Endometrium (tissue), 2 donors: Measurements from ENCODE around the gene CAPN13.

Experiments
- FAIRE-seq: peaks from 2 replicates; lab custom pipeline; 2012; peaks lifted over from hg19 to GRCh38; lab: Jason Lieb, UNC
- donor health status: control.
- donor health status: control.

Gene CAPN13

GRCh38 chr2:30729031-30729430 is 78.2 kb downstream of the CAPN13 start:
- no peak for FAIRE-seq

GRCh38 chr2:30722936-30723725 is 84.1 kb downstream of the CAPN13 start:
- no peak for FAIRE-seq

GRCh38 chr2:30721668-30722647 is 85.3 kb downstream of the CAPN13 start:
- FAIRE-seq = no peak

DNA sequence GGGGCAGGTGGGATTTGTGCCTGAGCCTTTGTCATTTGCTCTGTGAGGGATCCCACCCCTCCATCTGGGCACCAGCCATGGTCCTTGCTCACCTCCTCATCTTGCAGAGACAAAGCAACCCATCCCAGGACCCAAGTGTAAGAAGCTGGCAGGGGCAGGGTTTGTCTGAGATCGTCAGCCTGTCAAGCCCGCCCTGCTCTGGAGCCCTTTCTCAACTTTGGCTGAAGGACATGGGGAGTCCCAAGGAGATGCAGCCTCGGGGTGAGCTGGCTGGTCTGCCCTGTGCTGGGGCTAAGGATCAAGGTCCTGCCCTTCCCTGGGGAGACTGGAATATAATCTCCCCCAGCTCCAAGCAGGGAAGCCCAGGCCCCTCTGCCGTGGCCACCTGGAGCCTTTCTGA is 86.0 kb downstream of the CAPN13 start:
- no peak for FAIRE-seq

DNA sequence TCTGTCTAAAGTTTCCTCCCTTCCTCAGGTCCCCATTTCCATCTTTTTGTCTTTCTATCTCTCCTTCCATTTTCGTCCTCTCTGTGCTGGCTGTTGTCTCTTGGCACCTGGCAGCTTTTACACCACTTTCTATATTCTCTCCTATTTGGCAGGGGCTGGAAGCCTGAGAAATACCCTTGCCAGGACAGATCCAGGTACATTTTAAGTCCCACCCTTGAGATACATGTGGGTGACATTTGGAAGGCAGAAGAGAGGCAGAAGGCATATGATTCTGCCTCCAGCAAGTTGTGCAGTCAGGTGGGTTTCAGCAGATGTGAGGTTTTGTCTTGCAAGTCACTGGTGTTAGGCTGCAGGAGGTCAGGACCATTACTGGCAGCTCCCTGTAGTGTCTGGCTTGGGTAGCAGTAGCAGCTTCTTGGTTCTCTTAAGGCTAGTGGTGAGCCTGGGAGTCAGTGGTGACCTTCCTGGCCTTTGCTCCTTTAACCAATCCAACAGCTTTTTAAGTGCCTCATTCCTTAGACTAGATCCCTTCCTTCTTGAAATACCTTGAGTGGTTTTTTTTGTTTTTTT is 90.1 kb downstream of the CAPN13 start:
- no peak for FAIRE-seq

DNA sequence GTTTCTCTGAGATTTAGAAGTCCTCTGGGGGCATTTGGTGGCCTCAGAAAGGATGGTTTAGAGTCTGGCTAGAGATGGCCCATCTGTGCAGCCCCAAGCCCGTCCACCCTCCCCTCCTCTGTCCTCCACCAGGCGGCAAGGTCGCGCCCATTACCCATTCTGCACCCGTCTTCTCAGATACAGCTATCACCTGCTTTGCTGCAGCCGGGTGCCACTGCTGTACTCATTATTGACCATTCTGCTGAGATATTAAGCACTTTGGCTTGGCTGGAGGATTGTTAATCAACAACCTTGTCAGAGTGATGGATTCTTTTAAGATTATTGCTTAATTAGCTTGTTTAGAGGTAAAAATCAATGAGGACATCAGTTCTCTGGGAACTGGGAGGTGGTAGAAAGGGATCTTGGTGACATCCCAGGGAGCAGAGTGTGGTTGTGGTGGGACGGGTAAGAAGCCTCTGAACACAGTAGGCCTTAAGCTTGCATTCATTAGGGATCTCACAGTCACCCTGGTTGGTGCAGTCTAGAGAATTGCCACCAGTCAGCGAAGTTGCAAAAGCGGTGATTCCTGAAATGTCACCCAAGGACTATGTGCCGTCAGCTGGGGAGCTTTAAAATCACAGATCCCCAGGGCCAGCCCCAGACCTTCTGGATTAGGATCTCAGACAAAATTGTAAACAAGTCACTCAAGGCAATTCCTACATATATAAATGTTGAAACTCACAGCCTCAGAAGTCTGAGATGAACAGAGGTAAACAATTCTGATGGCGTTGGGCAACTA is 90.9 kb downstream of the CAPN13 start:
- no peak for FAIRE-seq

DNA sequence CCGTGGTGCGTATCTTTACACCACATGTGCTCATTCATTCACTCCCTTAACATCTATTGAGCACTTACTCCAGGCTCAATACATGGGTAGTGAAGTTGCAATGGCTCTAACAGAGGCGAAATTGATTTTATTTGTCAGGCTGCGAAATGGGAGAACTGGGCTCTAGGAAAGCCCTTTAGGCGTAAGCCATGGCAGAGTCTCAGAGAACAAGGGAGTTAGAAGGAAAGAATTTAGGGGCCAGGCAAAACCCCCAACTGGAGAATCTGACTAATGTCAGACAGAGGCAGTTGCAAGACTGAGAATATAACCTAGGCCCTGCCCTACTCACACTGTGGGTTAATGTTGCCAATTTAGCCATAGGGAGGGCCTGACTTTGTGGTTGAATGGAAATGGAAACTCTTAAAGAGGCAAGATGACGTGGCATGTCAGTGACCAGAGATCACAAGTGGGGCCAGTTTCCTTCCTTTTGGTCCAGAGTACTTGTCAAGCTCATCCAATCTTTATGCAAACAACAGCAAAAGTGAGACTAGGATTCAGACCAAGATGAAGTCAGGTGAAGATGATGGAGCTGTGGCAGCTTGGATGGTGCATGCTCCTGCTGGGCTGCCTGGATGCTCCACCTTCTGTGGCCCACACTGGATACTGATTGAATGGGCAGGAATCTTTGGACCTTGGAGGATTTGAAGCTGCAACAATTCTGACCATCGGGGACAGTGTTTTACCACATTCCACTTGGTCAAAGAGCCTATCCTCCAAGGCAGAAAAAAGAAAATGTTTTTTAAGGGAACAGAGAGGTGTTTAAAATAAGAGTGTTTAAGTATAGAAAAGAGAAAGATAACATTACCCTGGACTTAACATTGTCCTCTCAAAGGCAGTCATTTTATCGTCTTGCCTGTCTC is 92.2 kb downstream of the CAPN13 start:
- FAIRE-seq = no peak

DNA sequence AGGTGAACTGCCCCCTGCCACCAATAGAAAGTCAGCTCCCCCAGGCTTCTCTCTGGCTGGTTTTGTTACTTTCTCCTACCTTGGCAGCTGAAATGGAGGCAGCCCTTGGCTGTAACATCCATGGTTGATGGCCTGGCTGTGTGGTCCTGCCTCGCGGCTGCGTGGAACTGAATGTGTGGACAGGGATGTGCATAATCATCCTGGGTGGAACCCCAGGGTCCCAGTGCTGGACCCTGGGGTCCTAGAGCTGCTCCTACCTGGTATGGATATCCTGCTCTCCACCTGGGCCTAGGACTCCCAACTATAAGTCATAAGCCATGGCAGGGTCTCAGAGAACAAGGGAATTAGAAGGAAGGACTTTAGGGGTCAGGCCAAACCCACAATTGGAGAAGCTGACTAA is 93.5 kb downstream of the CAPN13 start:
- no peak for FAIRE-seq

GRCh38 chr2:30711646-30712085 is 95.6 kb downstream of the CAPN13 start:
- no peak for FAIRE-seq

- FAIRE-seq = no peak
Measured at GRCh38 chr2:30710461-30710860, 96.8 kb downstream of the CAPN13 start.

DNA sequence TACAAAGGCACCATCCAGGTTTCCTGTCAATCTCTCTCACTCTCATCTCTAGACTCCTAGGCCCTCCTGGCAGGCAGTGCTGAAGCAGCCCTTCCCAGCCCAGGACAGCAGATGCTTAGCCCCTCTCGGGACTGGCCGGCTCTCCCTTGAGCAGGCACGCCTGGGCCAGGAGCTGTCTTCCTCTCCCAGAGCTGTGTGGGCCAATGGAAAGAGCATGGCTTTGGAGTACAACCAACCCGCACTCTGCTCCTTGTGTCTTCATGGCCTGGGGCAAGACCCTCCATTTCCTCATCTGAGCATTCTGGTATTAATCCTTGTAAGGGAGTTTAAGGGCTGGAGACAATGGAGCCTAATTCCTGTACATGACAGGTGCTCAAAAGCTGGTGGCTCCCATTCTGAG is 97.2 kb downstream of the CAPN13 start:
- FAIRE-seq = no peak

- no peak for FAIRE-seq
Measured at GRCh38 chr2:30709516-30709915, 97.7 kb downstream of the CAPN13 start.

DNA sequence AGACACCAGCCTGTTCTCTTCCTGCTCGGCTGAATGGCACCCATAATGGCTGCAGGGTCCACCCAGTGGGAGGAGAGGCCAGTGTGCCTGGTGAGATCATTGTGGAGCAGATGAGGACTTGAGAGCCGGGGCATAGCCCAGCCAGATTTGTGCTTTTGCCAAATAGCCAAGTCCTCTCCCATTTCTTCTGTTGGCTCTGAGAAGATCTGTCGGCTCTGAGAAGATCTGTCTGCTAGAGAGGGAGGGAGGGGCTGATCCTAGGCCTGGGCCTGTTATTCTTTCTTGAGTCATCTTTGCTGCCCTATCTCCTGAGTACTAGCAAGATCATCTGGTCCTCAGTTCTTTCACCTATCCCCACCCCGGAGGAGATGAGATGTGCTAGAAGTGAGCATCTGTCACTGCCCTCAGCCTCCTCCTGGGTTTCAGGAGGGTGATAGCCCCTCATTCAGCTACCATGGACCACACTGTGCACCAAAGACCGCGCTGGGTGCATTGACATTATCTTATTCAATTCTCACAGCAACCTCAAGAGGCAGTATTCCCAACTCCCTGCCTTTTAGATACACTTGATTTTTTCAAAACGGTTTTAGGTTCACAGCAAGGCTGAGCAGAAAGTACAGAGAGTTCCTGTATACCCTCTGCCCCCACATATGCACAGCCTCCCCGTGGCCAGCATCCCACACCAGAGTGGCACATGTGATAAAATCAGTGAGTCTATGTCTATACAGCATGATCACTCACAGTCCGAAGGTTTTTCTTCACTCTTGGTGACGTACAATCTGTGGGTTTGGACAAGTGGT is 98.6 kb downstream of the CAPN13 start:
- FAIRE-seq = no peak

DNA sequence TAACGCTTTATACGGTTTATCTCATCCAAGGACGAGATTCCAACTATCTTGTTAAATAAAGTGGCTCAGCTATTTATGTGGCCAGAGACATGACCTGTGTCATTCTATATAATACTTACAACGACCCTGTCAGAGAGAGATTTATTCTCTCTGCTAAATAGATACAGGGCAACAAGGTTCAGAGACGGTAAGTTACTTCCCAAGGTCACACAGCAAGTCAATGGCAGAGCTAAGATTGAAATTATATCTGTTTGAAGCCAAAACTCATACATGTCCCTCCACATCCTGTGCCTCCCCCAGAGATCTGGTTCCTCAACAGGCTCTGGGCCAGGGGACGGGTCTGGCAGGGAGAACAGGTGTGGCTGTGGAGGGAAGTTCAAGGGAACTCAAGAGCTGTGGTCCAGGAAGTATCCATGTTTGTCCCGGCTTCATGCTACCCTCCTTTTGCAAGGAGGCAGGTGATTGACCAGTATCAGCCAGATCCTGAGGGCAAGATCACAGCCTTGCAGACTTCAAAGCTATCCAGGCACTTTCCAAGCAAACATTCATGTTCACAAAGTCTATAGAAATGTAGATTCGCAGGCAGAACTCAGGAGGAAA is 99.8 kb downstream of the CAPN13 start:
- FAIRE-seq = no peak

DNA sequence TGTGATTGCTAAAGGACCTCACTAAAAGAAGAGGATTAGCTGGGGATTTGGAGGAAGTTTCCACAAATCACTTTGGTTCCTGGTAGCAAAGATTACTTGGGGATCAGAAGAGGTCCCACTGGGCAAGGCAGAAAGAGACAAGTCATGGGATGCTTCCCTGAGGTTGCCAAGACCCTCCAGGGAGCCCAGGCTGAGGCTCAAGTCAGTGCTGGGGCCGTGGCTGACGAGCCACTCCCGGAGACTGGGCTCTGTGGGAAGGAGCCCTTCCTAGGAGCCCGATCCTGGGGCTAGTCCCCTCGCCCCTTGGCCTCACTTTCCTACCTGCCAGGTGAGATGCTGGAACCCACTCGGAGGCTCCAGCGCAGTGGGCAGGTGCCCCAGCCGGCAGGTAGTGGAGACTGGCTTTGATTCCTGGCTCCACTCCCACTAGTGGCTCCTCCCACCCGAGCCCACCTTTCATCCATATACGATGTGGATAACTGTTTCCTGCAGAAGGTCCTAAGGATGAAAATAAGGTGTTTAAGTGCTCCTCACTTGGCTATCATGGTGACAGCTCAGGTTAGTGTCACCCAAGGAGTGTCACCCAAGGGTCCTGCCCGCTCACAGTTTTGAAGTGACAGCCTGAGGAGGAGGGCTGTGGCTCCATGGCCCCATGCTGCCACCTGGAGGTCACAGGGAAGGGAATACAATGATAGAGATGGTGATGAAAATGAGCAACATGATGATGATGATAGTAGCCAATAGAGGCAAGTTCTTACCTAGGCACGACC is 100.5 kb downstream of the CAPN13 start:
- FAIRE-seq = no peak

DNA sequence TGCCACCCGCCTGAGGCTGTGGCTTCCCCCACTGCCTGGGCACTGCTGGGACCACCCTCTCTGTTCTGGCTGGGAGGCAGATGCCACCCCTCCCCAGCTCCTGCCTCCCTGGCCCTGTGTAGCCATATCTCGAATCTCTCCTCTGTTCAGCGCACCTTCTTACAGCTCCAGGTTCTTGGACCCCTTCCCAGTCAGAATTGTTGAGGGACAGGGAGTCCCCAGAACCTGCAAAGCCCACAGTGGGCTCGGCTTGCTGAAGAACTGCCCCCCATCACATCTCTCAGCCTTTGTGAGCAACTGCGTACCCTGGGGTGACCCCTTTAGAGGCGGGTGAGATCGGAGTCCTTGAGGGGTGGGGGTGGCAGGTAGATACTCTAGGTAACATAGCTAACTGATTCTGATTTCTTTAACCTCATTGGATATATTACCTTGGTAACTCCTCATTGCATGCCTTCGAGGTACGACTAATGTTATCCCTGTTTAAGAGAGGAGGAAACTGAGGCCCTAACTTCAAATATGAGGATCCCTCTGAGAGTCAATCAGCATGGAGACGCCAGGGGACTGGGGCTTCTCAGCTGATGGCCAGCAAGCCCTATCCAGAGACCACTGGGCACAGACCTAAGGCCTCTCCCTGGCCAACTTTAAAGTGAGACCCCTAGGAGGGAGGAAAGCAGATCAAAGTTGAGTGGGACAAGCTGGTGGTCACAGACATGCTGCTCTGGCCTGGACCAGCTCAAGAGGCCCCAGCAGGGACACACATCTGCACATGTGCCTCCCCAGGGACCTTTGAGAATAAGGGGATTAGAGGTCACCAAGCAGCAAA is 101.3 kb downstream of the CAPN13 start:
- FAIRE-seq = no peak

DNA sequence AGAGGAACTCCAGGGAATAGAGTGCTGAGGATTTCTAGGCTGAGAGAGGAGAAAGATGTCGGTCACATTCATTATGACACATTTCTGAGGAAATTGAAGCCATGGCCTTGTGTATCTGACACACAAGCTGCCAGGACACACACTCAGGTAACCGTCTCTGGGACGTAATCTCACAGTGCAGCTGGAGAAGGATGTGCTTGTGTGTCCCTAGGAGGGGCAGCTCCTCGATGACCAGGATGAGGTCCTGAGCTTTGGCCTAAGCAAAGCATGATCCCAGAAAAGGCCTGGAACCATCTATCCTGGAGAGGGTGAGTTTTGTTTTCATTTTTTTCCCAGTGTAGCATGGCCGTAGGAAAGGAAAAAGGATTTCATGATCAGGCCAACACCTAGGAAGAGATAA is 102.2 kb downstream of the CAPN13 start:
- FAIRE-seq = no peak
